Measurements from ENCODE around the gene RHBDL3. TPM values are rescaled to one million over a fixed set of nuclear protein-coding genes. Genes with fewer than 3 reads are reported as not detected.

Gene RHBDL3
- total and polyA plus RNA-seq, 2 donors, result 0.19 to 0.32 TPM

GRCh38 chr17:32285306-32285705, 19.7 kb downstream of the RHBDL3 start:
- H3K9me3 ChIP-seq (ENCODE audit: control insufficient read depth in 2 of 2, insufficient read depth in 1 of 2, low read length in 1 of 2), result no peaks in the 10 kb centered on the region
- no peak overlapping the region for H3K4me3 ChIP-seq (ENCODE audit: low read length in 2 of 2)
- H3K4me1 ChIP-seq (ENCODE audit: control insufficient read depth in 2 of 2, insufficient read depth in 2 of 2, low read length in 2 of 2), result peaks cover 8 to 41% of the 10 kb centered on the region in 2 donors
- no peak overlapping the region for H3K27ac ChIP-seq (ENCODE audit: low read depth in 1 of 2, low read length in 1 of 2)
- H3K36me3 ChIP-seq (ENCODE audit: control insufficient read depth in 2 of 2, insufficient read depth in 2 of 2, low read length in 1 of 2), result no peaks in the 10 kb centered on the region
- 96% methylated on average over 8 of the region's 8 CpGs for WGBS
- no peaks in the 10 kb centered on the region for H3K27me3 ChIP-seq (ENCODE audit: control insufficient read depth in 2 of 2, insufficient read depth in 1 of 2, low read length in 1 of 2)
- no peak for DNase-seq (ENCODE audit: low read depth in 6 of 9, low spot score in 9 of 9)

GRCh38 chr17:32285746-32286517, 20.3 kb downstream of the RHBDL3 start:
- Histone ChIP-seq H3K36me3 (ENCODE audit: control insufficient read depth in 2 of 2, insufficient read depth in 2 of 2, low read length in 1 of 2) (no peaks in the 10 kb centered on the region), H3K27me3 (ENCODE audit: control insufficient read depth in 2 of 2, insufficient read depth in 1 of 2, low read length in 1 of 2) (no peaks in the 10 kb centered on the region), H3K4me1 (ENCODE audit: control insufficient read depth in 2 of 2, insufficient read depth in 2 of 2, low read length in 2 of 2) (peaks cover 8 to 41% of the 10 kb centered on the region in 2 donors), H3K4me3 (ENCODE audit: low read length in 2 of 2) (no peak overlapping the region), H3K27ac (ENCODE audit: low read depth in 1 of 2, low read length in 1 of 2) (no peak overlapping the region), H3K9me3 (ENCODE audit: control insufficient read depth in 2 of 2, insufficient read depth in 1 of 2, low read length in 1 of 2) (no peaks in the 10 kb centered on the region)
- DNase-seq (ENCODE audit: low read depth in 6 of 9, low spot score in 9 of 9), result no peak
- WGBS, result 92% methylated on average over 9 of the region's 9 CpGs

- H3K36me3 ChIP-seq (ENCODE audit: control insufficient read depth in 2 of 2, insufficient read depth in 2 of 2, low read length in 1 of 2), result no peaks in the 10 kb centered on the region
- no peak for DNase-seq (ENCODE audit: low read depth in 6 of 9, low spot score in 9 of 9)
- no peak overlapping the region for H3K4me3 ChIP-seq (ENCODE audit: low read length in 2 of 2)
- no peaks in the 10 kb centered on the region for H3K27me3 ChIP-seq (ENCODE audit: control insufficient read depth in 2 of 2, insufficient read depth in 1 of 2, low read length in 1 of 2)
- no peak overlapping the region for H3K27ac ChIP-seq (ENCODE audit: low read depth in 1 of 2, low read length in 1 of 2)
- peaks cover 8 to 41% of the 10 kb centered on the region in 2 donors for H3K4me1 ChIP-seq (ENCODE audit: control insufficient read depth in 2 of 2, insufficient read depth in 2 of 2, low read length in 2 of 2)
- 46% methylated on average over 5 of the region's 5 CpGs for WGBS
- H3K9me3 ChIP-seq (ENCODE audit: control insufficient read depth in 2 of 2, insufficient read depth in 1 of 2, low read length in 1 of 2), result no peaks in the 10 kb centered on the region
Measured at GRCh38 chr17:32286518-32286900, 20.9 kb downstream of the RHBDL3 start.

- H3K4me1 ChIP-seq (ENCODE audit: control insufficient read depth in 2 of 2, insufficient read depth in 2 of 2, low read length in 2 of 2), result peaks cover 8 to 39% of the 10 kb centered on the region in 2 donors
- no peaks in the 10 kb centered on the region for H3K9me3 ChIP-seq (ENCODE audit: control insufficient read depth in 2 of 2, insufficient read depth in 1 of 2, low read length in 1 of 2)
- 92% methylated on average over 10 of the region's 10 CpGs for WGBS
- H3K36me3 ChIP-seq (ENCODE audit: control insufficient read depth in 2 of 2, insufficient read depth in 2 of 2, low read length in 1 of 2), result no peaks in the 10 kb centered on the region
- no peak overlapping the region for H3K4me3 ChIP-seq (ENCODE audit: low read length in 2 of 2)
- H3K27ac ChIP-seq (ENCODE audit: low read depth in 1 of 2, low read length in 1 of 2), result no peak overlapping the region
- no peaks in the 10 kb centered on the region for H3K27me3 ChIP-seq (ENCODE audit: control insufficient read depth in 2 of 2, insufficient read depth in 1 of 2, low read length in 1 of 2)
- no peak for DNase-seq (ENCODE audit: low read depth in 6 of 9, low spot score in 9 of 9)
Measured at GRCh38 chr17:32287804-32288511, 22.3 kb downstream of the RHBDL3 start.

GRCh38 chr17:32288615-32289014, 23.0 kb downstream of the RHBDL3 start:
- Histone ChIP-seq H3K9me3 (ENCODE audit: control insufficient read depth in 2 of 2, insufficient read depth in 1 of 2, low read length in 1 of 2) (no peaks in the 10 kb centered on the region), H3K36me3 (ENCODE audit: control insufficient read depth in 2 of 2, insufficient read depth in 2 of 2, low read length in 1 of 2) (no peaks in the 10 kb centered on the region), H3K4me1 (ENCODE audit: control insufficient read depth in 2 of 2, insufficient read depth in 2 of 2, low read length in 2 of 2) (peaks cover 8 to 37% of the 10 kb centered on the region in 2 donors), H3K4me3 (ENCODE audit: low read length in 2 of 2) (no peak overlapping the region), H3K27me3 (ENCODE audit: control insufficient read depth in 2 of 2, insufficient read depth in 1 of 2, low read length in 1 of 2) (no peaks in the 10 kb centered on the region), H3K27ac (ENCODE audit: low read depth in 1 of 2, low read length in 1 of 2) (no peak overlapping the region)
- WGBS, result 13% methylated on average over 11 of the region's 11 CpGs
- DNase-seq (ENCODE audit: low read depth in 6 of 9, low spot score in 9 of 9), result peak in 2 of 9 donors; percentile 22 to 41

GRCh38 chr17:32289471-32290070, 23.9 kb downstream of the RHBDL3 start:
- no peak for DNase-seq (ENCODE audit: low read depth in 6 of 9, low spot score in 9 of 9)
- Histone ChIP-seq H3K27me3 (ENCODE audit: control insufficient read depth in 2 of 2, insufficient read depth in 1 of 2, low read length in 1 of 2) (no peaks in the 10 kb centered on the region), H3K27ac (ENCODE audit: low read depth in 1 of 2, low read length in 1 of 2) (no peak overlapping the region), H3K4me1 (ENCODE audit: control insufficient read depth in 2 of 2, insufficient read depth in 2 of 2, low read length in 2 of 2) (peaks cover 8 to 29% of the 10 kb centered on the region in 2 donors), H3K9me3 (ENCODE audit: control insufficient read depth in 2 of 2, insufficient read depth in 1 of 2, low read length in 1 of 2) (no peaks in the 10 kb centered on the region), H3K4me3 (ENCODE audit: low read length in 2 of 2) (no peak overlapping the region), H3K36me3 (ENCODE audit: control insufficient read depth in 2 of 2, insufficient read depth in 2 of 2, low read length in 1 of 2) (no peaks in the 10 kb centered on the region)
- 94% methylated on average over 9 of the region's 9 CpGs for WGBS

- H3K9me3 ChIP-seq (ENCODE audit: control insufficient read depth in 2 of 2, insufficient read depth in 1 of 2, low read length in 1 of 2), result no peaks in the 10 kb centered on the region
- no peaks in the 10 kb centered on the region for H3K36me3 ChIP-seq (ENCODE audit: control insufficient read depth in 2 of 2, insufficient read depth in 2 of 2, low read length in 1 of 2)
- no peaks in the 10 kb centered on the region for H3K27me3 ChIP-seq (ENCODE audit: control insufficient read depth in 2 of 2, insufficient read depth in 1 of 2, low read length in 1 of 2)
- WGBS, result 89% methylated on average over 4 of the region's 4 CpGs
- no peak overlapping the region for H3K4me3 ChIP-seq (ENCODE audit: low read length in 2 of 2)
- no peak overlapping the region for H3K27ac ChIP-seq (ENCODE audit: low read depth in 1 of 2, low read length in 1 of 2)
- DNase-seq (ENCODE audit: low read depth in 6 of 9, low spot score in 9 of 9), result no peak
- H3K4me1 ChIP-seq (ENCODE audit: control insufficient read depth in 2 of 2, insufficient read depth in 2 of 2, low read length in 2 of 2), result peaks cover 8 to 17% of the 10 kb centered on the region in 2 donors
Measured at GRCh38 chr17:32292094-32292493, 26.5 kb downstream of the RHBDL3 start.

GRCh38 chr17:32297424-32297823, 31.8 kb downstream of the RHBDL3 start:
- Histone ChIP-seq H3K27me3 (ENCODE audit: control insufficient read depth in 2 of 2, insufficient read depth in 1 of 2, low read length in 1 of 2) (no peaks in the 10 kb centered on the region), H3K9me3 (ENCODE audit: control insufficient read depth in 2 of 2, insufficient read depth in 1 of 2, low read length in 1 of 2) (no peaks in the 10 kb centered on the region), H3K4me3 (ENCODE audit: low read length in 2 of 2) (no peak overlapping the region), H3K4me1 (ENCODE audit: control insufficient read depth in 2 of 2, insufficient read depth in 2 of 2, low read length in 2 of 2) (no peaks in the 10 kb centered on the region), H3K36me3 (ENCODE audit: control insufficient read depth in 2 of 2, insufficient read depth in 2 of 2, low read length in 1 of 2) (no peaks in the 10 kb centered on the region), H3K27ac (ENCODE audit: low read depth in 1 of 2, low read length in 1 of 2) (no peak overlapping the region)
- DNase-seq (ENCODE audit: low read depth in 6 of 9, low spot score in 9 of 9), result no peak
- WGBS, result 96% methylated on average over 2 of the region's 2 CpGs

- Histone ChIP-seq H3K36me3 (ENCODE audit: control insufficient read depth in 2 of 2, insufficient read depth in 2 of 2, low read length in 1 of 2) (no peaks in the 10 kb centered on the region), H3K27ac (ENCODE audit: low read depth in 1 of 2, low read length in 1 of 2) (no peak overlapping the region), H3K4me1 (ENCODE audit: control insufficient read depth in 2 of 2, insufficient read depth in 2 of 2, low read length in 2 of 2) (no peaks in the 10 kb centered on the region), H3K9me3 (ENCODE audit: control insufficient read depth in 2 of 2, insufficient read depth in 1 of 2, low read length in 1 of 2) (no peaks in the 10 kb centered on the region), H3K4me3 (ENCODE audit: low read length in 2 of 2) (no peak overlapping the region), H3K27me3 (ENCODE audit: control insufficient read depth in 2 of 2, insufficient read depth in 1 of 2, low read length in 1 of 2) (no peaks in the 10 kb centered on the region)
- 97% methylated on average over 6 of the region's 6 CpGs for WGBS
- DNase-seq (ENCODE audit: low read depth in 6 of 9, low spot score in 9 of 9), result no peak
Measured at GRCh38 chr17:32297860-32298259, 32.2 kb downstream of the RHBDL3 start.

Measured in thymus (tissue), 11 donors.